ENCODE measurements around the gene CD276. TPM values are rescaled to one million over a fixed set of nuclear protein-coding genes. Genes with fewer than 3 reads are reported as not detected.

CD276 gene
- polyA plus RNA-seq, 2 donors = 9.3 to 11.0 TPM

- 77 to 81% methylated on average over 3 of the region's 3 CpGs for WGBS, 2 donors
- Histone ChIP-seq H3K4me3 (ENCODE audit: low read depth in 1 of 2, low read length in 2 of 2) (no peak overlapping the region), H3K27ac (ENCODE audit: low read depth in 2 of 2, low read length in 1 of 2) (no peak overlapping the region), H3K9me3 (ENCODE audit: control insufficient read depth in 2 of 2, insufficient read depth in 1 of 2, low read depth in 1 of 2, low read length in 1 of 2) (no peaks in the 10 kb centered on the region), H3K27me3 (ENCODE audit: control insufficient read depth in 1 of 2, insufficient read depth in 2 of 2, low read length in 2 of 2) (peaks cover 0 to 3% of the 10 kb centered on the region in 2 donors), H3K36me3 (ENCODE audit: control insufficient read depth in 2 of 2, insufficient read depth in 2 of 2, low read length in 1 of 2) (no peaks in the 10 kb centered on the region), H3K4me1 (ENCODE audit: control insufficient read depth in 2 of 2, insufficient read depth in 2 of 2, low read length in 1 of 2) (peaks cover 3 to 7% of the 10 kb centered on the region in 2 donors)
Observed at GRCh38 chr15:73755946-73756345, 71.8 kb downstream of the CD276 start.

- 56 to 57% methylated on average over 2 of the region's 2 CpGs for WGBS, 2 donors
- peaks cover under 1 to 4% of the 10 kb centered on the region in 2 donors for H3K4me1 ChIP-seq (ENCODE audit: control insufficient read depth in 2 of 2, insufficient read depth in 2 of 2, low read length in 1 of 2)
- H3K36me3 ChIP-seq (ENCODE audit: control insufficient read depth in 2 of 2, insufficient read depth in 2 of 2, low read length in 1 of 2) = no peaks in the 10 kb centered on the region
- H3K27ac ChIP-seq (ENCODE audit: low read depth in 2 of 2, low read length in 1 of 2) = no peak overlapping the region
- peaks cover 0 to 3% of the 10 kb centered on the region in 2 donors for H3K27me3 ChIP-seq (ENCODE audit: control insufficient read depth in 1 of 2, insufficient read depth in 2 of 2, low read length in 2 of 2)
- no peak overlapping the region for H3K4me3 ChIP-seq (ENCODE audit: low read depth in 1 of 2, low read length in 2 of 2)
- H3K9me3 ChIP-seq (ENCODE audit: control insufficient read depth in 2 of 2, insufficient read depth in 1 of 2, low read depth in 1 of 2, low read length in 1 of 2) = no peaks in the 10 kb centered on the region
Observed at GRCh38 chr15:73756390-73756789, 72.2 kb downstream of the CD276 start.

- no peak overlapping the region for H3K4me3 ChIP-seq (ENCODE audit: low read depth in 1 of 2, low read length in 2 of 2)
- no peaks in the 10 kb centered on the region for H3K9me3 ChIP-seq (ENCODE audit: control insufficient read depth in 2 of 2, insufficient read depth in 1 of 2, low read depth in 1 of 2, low read length in 1 of 2)
- H3K36me3 ChIP-seq (ENCODE audit: control insufficient read depth in 2 of 2, insufficient read depth in 2 of 2, low read length in 1 of 2) = no peaks in the 10 kb centered on the region
- 63 to 67% methylated on average over 3 of the region's 3 CpGs for WGBS, 2 donors
- no peak overlapping the region for H3K27ac ChIP-seq (ENCODE audit: low read depth in 2 of 2, low read length in 1 of 2)
- H3K27me3 ChIP-seq (ENCODE audit: control insufficient read depth in 1 of 2, insufficient read depth in 2 of 2, low read length in 2 of 2) = peaks cover 0 to 2% of the 10 kb centered on the region in 2 donors
- peaks cover 0 to 4% of the 10 kb centered on the region in 2 donors for H3K4me1 ChIP-seq (ENCODE audit: control insufficient read depth in 2 of 2, insufficient read depth in 2 of 2, low read length in 1 of 2)
Observed at GRCh38 chr15:73756947-73757513, 72.8 kb downstream of the CD276 start.

- Histone ChIP-seq H3K27me3 (ENCODE audit: control insufficient read depth in 1 of 2, insufficient read depth in 2 of 2, low read length in 2 of 2) (no peaks in the 10 kb centered on the region), H3K36me3 (ENCODE audit: control insufficient read depth in 2 of 2, insufficient read depth in 2 of 2, low read length in 1 of 2) (no peaks in the 10 kb centered on the region), H3K27ac (ENCODE audit: low read depth in 2 of 2, low read length in 1 of 2) (no peak overlapping the region)
Observed at GRCh38 chr15:73757571-73757970, 73.4 kb downstream of the CD276 start.

GRCh38 chr15:73758461-73758860, 74.3 kb downstream of the CD276 start:
- no peak overlapping the region for H3K4me3 ChIP-seq (ENCODE audit: low read depth in 1 of 2, low read length in 2 of 2)
- H3K36me3 ChIP-seq (ENCODE audit: control insufficient read depth in 2 of 2, insufficient read depth in 2 of 2, low read length in 1 of 2) = no peaks in the 10 kb centered on the region
- H3K9me3 ChIP-seq (ENCODE audit: control insufficient read depth in 2 of 2, insufficient read depth in 1 of 2, low read depth in 1 of 2, low read length in 1 of 2) = no peaks in the 10 kb centered on the region
- 67 to 72% methylated on average over 5 of the region's 5 CpGs for WGBS, 2 donors
- no peak overlapping the region for H3K27ac ChIP-seq (ENCODE audit: low read depth in 2 of 2, low read length in 1 of 2)
- peaks cover 2 to 4% of the 10 kb centered on the region in 2 donors for H3K4me1 ChIP-seq (ENCODE audit: control insufficient read depth in 2 of 2, insufficient read depth in 2 of 2, low read length in 1 of 2)
- no peaks in the 10 kb centered on the region for H3K27me3 ChIP-seq (ENCODE audit: control insufficient read depth in 1 of 2, insufficient read depth in 2 of 2, low read length in 2 of 2)

More at GRCh38 chr15:73757571-73757970, 73.4 kb downstream of the CD276 start:
- Histone ChIP-seq H3K9me3 (ENCODE audit: control insufficient read depth in 2 of 2, insufficient read depth in 1 of 2, low read depth in 1 of 2, low read length in 1 of 2) (no peaks in the 10 kb centered on the region), H3K4me3 (ENCODE audit: low read depth in 1 of 2, low read length in 2 of 2) (no peak overlapping the region), H3K4me1 (ENCODE audit: control insufficient read depth in 2 of 2, insufficient read depth in 2 of 2, low read length in 1 of 2) (peaks cover 0 to 4% of the 10 kb centered on the region in 2 donors)

- Histone ChIP-seq H3K4me1 (ENCODE audit: control insufficient read depth in 2 of 2, insufficient read depth in 2 of 2, low read length in 1 of 2) (peaks cover 0 to 5% of the 10 kb centered on the region in 2 donors), H3K4me3 (ENCODE audit: low read depth in 1 of 2, low read length in 2 of 2) (no peak overlapping the region), H3K9me3 (ENCODE audit: control insufficient read depth in 2 of 2, insufficient read depth in 1 of 2, low read depth in 1 of 2, low read length in 1 of 2) (no peaks in the 10 kb centered on the region), H3K36me3 (ENCODE audit: control insufficient read depth in 2 of 2, insufficient read depth in 2 of 2, low read length in 1 of 2) (no peaks in the 10 kb centered on the region), H3K27ac (ENCODE audit: low read depth in 2 of 2, low read length in 1 of 2) (no peak overlapping the region), H3K27me3 (ENCODE audit: control insufficient read depth in 1 of 2, insufficient read depth in 2 of 2, low read length in 2 of 2) (no peaks in the 10 kb centered on the region)
- WGBS, 2 donors = 39 to 49% methylated on average over 11 of the region's 11 CpGs
Observed at GRCh38 chr15:73760330-73761329, 76.4 kb downstream of the CD276 start.

GRCh38 chr15:73763931-73764330, 79.7 kb downstream of the CD276 start:
- Histone ChIP-seq H3K4me3 (ENCODE audit: low read depth in 1 of 2, low read length in 2 of 2) (no peak overlapping the region), H3K9me3 (ENCODE audit: control insufficient read depth in 2 of 2, insufficient read depth in 1 of 2, low read depth in 1 of 2, low read length in 1 of 2) (no peaks in the 10 kb centered on the region), H3K36me3 (ENCODE audit: control insufficient read depth in 2 of 2, insufficient read depth in 2 of 2, low read length in 1 of 2) (no peaks in the 10 kb centered on the region), H3K4me1 (ENCODE audit: control insufficient read depth in 2 of 2, insufficient read depth in 2 of 2, low read length in 1 of 2) (peaks cover 0 to 10% of the 10 kb centered on the region in 2 donors), H3K27ac (ENCODE audit: low read depth in 2 of 2, low read length in 1 of 2) (no peak overlapping the region), H3K27me3 (ENCODE audit: control insufficient read depth in 1 of 2, insufficient read depth in 2 of 2, low read length in 2 of 2) (no peaks in the 10 kb centered on the region)
- WGBS, 2 donors = 46 to 54% methylated on average over 3 of the region's 3 CpGs

Other genes with a start within 250 kb of the CD276 start
- not detected for gene REC114, start 241.2 kb upstream of the CD276 start, polyA plus RNA-seq
- gene NPTN, start 51.0 kb upstream of the CD276 start, polyA plus RNA-seq = 10 to 100 TPM; 30.0 to 82.0 TPM
- 10 to 100 TPM; 12.8 to 14.9 TPM for gene INSYN1, start 69.0 kb downstream of the CD276 start, polyA plus RNA-seq
- gene TBC1D21, start 189.2 kb downstream of the CD276 start, polyA plus RNA-seq = not detected
- 1 to 10 TPM; 7.2 to 9.6 TPM for gene LOXL1, start 242.1 kb downstream of the CD276 start, polyA plus RNA-seq

Data from esophagus (tissue), 2 donors.